Progenitor cell of endocrine pancreas (in vitro differentiated cells): ENCODE data around the gene ACSM4. TPM values are rescaled to one million over a fixed set of nuclear protein-coding genes. Genes with fewer than 3 reads are reported as not detected.
"Not testable (repeated sequence)": the region's sequence is repeated elsewhere in the genome, so short reads cannot be mapped to it uniquely, and the experiment has no call there.

Experiments used
- DNase-seq: peaks from one replicate; pipeline ENCODE4 v3.0.0; 2021; ENCODE audit warnings: low spot score; ENCODE audit not compliant: unreplicated experiment
- H3K27ac Mint-ChIP-seq: 2 replicates; pipeline ENCODE4 v1.8.0; 2021; ENCODE audit warnings: mild to moderate bottlenecking, moderate library complexity, mixed read lengths
- H3K27me3 Mint-ChIP-seq: 2 replicates; pipeline ENCODE4 v1.8.0; 2021; ENCODE audit warnings: mixed read lengths
- H3K36me3 Mint-ChIP-seq: 2 replicates; pipeline ENCODE4 v1.8.0; 2022; ENCODE audit warnings: mixed read lengths; ENCODE audit not compliant: insufficient read depth
- H3K4me1 Mint-ChIP-seq: 2 replicates; pipeline ENCODE4 v1.8.0; 2021; ENCODE audit warnings: low read depth, mixed read lengths
- H3K4me3 Mint-ChIP-seq: 2 replicates; pipeline ENCODE4 v1.8.0; 2021; ENCODE audit warnings: low read depth, mild to moderate bottlenecking, moderate library complexity, mixed read lengths
- H3K9me3 Mint-ChIP-seq: 2 replicates; pipeline ENCODE4 v1.8.0; 2021; ENCODE audit warnings: low read depth, mixed read lengths
- CTCF ChIP-seq: fragments of 200-600 bp; sonication (generic); IDR thresholded peaks from one replicate; pipeline ENCODE4 v1.5.0; 2021; ENCODE audit warnings: antibody characterized with exemption, mild to moderate bottlenecking; ENCODE audit not compliant: unreplicated experiment
- total RNA-seq: library from RNA; stranded (reverse); gene quantifications from 2 replicates; pipeline ENCODE4 v1.2.1, GENCODE V29; 2021

ACSM4 gene
- total RNA-seq, 1 donor from 2014 or later: not detected

GRCh38 chr12:7271893-7272514 lies 31.9 kb upstream of the ACSM4 start:
- Mint-ChIP-seq H3K36me3 (no peaks in the 10 kb centered on the region), H3K4me3 (no peak overlapping the region), H3K27me3 (no peaks in the 10 kb centered on the region), H3K9me3 (peaks cover 13% of the 10 kb centered on the region), H3K27ac (no peak overlapping the region), H3K4me1 (no peaks in the 10 kb centered on the region)
- TF ChIP-seq CTCF: no peak
- DNase-seq: no peak

- H3K36me3 Mint-ChIP-seq, H3K27ac Mint-ChIP-seq, H3K4me3 Mint-ChIP-seq, H3K27me3 Mint-ChIP-seq, H3K4me1 Mint-ChIP-seq, DNase-seq: not testable (repeated sequence)
- peaks cover 26% of the 10 kb centered on the region for H3K9me3 Mint-ChIP-seq
These were observed 28.4 kb upstream of the ACSM4 start for GRCh38 chr12:7275482-7275881.

DNA sequence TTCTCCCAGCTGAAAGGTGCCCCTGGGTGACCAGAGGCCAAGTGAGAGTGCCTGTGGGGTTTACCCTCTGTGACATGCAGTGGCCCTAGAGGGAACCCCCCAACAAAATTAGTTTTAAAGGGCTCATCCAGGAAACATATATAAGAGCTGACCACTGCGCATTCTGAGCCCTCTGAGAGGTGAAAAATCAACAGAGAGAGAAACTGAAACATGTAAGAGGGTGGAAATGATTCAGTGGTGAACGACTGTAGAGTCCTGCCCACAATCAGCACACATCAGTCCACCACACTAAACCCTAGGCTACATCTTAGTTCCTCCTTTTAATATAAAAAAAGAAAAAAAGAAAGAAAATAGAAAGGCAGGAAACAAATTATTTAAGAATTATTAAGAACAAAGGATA lies 21.0 kb upstream of the ACSM4 start:
- peaks cover 36% of the 10 kb centered on the region for H3K9me3 Mint-ChIP-seq
- H3K27ac Mint-ChIP-seq: no peak overlapping the region
- no peak for DNase-seq
- H3K4me3 Mint-ChIP-seq: no peak overlapping the region
- peaks cover 1% of the 10 kb centered on the region for H3K36me3 Mint-ChIP-seq
- H3K27me3 Mint-ChIP-seq: no peaks in the 10 kb centered on the region
- TF ChIP-seq CTCF: no peak
- peaks cover 3% of the 10 kb centered on the region for H3K4me1 Mint-ChIP-seq

GRCh38 chr12:7289743-7290142 lies 14.1 kb upstream of the ACSM4 start:
- DNase-seq: no peak
- Mint-ChIP-seq H3K27ac (no peak overlapping the region), H3K9me3 (peaks cover 48% of the 10 kb centered on the region), H3K4me3 (no peak overlapping the region), H3K27me3 (no peaks in the 10 kb centered on the region), H3K36me3 (peaks cover 3% of the 10 kb centered on the region), H3K4me1 (no peaks in the 10 kb centered on the region)
- no peak for TF ChIP-seq CTCF

DNA sequence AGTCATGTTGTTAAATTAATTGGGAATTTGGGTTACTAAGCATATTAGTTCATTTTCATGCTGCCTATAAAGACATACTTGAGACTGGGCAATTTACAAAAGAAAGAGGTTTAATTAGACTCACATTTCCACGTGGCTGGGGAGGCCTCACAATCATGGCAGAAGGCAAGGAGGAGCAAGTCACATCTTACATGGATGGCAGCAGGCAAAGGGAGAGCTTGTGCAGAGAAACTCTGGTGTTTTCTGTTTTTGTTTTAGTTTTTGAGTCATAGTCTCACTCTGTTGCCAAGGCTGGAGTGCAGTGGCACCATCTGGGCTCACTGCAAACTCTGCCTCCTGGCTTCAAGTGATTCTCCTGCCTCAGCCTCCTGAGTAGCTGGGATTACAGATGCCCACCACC lies 13.3 kb upstream of the ACSM4 start:
- H3K4me3 Mint-ChIP-seq, H3K4me1 Mint-ChIP-seq, H3K27ac Mint-ChIP-seq, H3K27me3 Mint-ChIP-seq, DNase-seq, H3K36me3 Mint-ChIP-seq: not testable (repeated sequence)
- peaks cover 42% of the 10 kb centered on the region for H3K9me3 Mint-ChIP-seq

DNA sequence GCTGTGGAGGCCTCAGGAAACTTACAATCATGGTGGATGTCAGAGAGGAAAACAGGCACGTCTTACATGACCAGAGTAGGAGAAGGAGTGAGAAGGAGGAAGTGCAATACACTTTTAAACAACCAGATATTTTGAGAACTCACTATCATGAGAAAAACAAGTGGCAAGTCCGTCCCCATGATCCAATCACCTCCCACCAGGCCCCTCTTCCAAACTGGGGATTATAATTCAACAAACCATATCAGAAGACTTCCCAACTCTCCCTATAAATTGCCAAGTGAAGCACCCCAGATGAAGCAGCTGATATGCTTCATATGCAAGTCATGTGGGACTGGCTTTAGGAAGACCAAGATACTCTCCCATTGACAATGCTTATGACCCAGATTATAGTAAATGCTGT lies 11.6 kb upstream of the ACSM4 start:
- H3K27me3 Mint-ChIP-seq: no peaks in the 10 kb centered on the region
- no peak overlapping the region for H3K4me3 Mint-ChIP-seq
- no peaks in the 10 kb centered on the region for H3K4me1 Mint-ChIP-seq
- no peak for TF ChIP-seq CTCF
- peaks cover 27% of the 10 kb centered on the region for H3K9me3 Mint-ChIP-seq
- no peak overlapping the region for H3K27ac Mint-ChIP-seq
- DNase-seq: no peak
- peaks cover 2% of the 10 kb centered on the region for H3K36me3 Mint-ChIP-seq
